GM21825 (cell line): ENCODE results near the gene GYPA.
"Not testable (repeated sequence)": the region's sequence is repeated elsewhere in the genome, so short reads cannot be mapped to it uniquely, and the experiment has no call there.

Experiments used
- ATAC-seq: cut with Tn5 transposase; IDR thresholded peaks from one replicate; pipeline ENCODE4 v1.9.1; 2021; ENCODE audit warnings: mild to moderate bottlenecking, moderate library complexity; ENCODE audit not compliant: unreplicated experiment

The GYPA gene

GRCh38 chr4:144129336-144129875 is 11.1 kb downstream of the GYPA start:
- not testable (repeated sequence) for ATAC-seq

DNA sequence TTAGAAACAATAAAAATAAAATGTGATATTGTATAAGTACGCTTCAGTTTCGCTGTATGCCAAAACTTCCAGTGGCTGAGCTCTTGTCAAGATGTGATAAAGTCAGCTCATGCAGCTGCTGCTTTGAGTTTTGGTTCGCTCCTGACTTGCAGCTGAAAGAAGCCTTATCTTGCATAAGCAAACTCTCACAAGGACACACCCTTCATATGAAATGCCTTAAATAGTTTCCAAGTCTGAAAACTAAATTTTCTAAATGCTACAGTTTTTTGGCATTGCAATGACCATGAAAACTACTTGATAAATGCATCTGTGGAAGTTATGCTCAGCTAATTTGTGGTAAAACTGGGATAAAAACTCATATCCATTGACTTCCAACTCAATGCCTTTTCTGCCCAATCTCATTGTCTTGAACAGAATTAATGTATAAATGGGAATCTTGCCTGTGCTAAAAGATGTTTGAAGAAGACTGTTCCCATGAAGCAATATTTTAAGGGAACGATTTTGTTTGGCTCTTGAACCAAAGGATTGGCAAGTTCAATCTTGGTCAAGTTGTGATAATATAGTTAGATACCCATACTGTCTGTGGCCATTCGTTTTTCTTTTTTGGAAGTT is 11.7 kb downstream of the GYPA start:
- not testable (repeated sequence) for ATAC-seq

GRCh38 chr4:144125109-144125508 is 15.4 kb downstream of the GYPA start:
- not testable (repeated sequence) for ATAC-seq

DNA sequence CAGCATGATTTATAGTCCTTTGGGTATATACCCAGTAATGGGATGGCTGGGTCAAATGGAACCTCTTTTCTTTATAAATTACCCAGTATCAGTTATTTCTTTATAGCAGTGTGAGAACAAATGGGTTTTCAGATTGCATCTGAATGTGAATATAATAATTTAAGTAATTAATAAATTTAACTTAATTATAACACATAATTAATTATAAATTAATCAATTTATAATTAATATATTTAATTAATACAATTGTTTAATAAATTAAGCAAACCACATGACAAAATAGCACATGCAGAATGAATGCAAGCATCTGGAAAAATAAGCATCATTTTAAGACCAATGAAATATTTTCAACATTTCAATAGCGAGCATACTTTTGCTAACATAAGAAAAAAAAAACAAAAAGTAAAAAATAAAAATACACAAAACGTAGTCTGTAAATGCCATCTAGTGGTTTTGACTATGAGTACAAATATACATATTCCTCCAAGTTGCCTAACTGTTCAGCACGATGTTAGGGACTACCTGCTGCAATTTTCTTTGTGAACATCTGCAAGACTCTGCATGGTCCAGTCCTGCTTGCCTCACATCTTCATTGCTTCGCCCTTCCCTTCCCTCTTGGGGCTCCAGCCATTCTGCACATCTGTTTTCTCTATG is 16.4 kb downstream of the GYPA start:
- not testable (repeated sequence) for ATAC-seq

GRCh38 chr4:144123269-144123668 is 17.2 kb downstream of the GYPA start:
- not testable (repeated sequence) for ATAC-seq

DNA sequence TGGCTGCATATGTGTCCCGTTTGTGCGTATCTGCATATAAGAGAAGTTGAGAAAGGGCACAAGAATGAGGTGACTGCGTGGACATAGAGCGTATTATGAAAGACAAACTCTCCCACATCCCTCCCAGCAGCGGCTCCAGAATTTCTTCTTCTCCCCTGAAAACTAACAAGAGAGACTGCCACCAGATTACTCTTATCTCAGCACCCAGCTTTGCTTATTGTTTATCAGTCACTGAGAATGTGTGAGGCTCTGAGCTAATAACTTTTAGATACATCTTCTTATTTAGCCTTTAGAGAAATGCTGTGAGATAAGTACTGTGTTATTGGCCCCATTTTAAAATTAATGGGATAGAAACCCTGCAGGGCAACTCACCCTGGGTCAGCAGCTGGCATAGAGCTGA is 20.8 kb downstream of the GYPA start:
- not testable (repeated sequence) for ATAC-seq

GRCh38 chr4:144115519-144115918 is 25.0 kb downstream of the GYPA start:
- no peak for ATAC-seq

DNA sequence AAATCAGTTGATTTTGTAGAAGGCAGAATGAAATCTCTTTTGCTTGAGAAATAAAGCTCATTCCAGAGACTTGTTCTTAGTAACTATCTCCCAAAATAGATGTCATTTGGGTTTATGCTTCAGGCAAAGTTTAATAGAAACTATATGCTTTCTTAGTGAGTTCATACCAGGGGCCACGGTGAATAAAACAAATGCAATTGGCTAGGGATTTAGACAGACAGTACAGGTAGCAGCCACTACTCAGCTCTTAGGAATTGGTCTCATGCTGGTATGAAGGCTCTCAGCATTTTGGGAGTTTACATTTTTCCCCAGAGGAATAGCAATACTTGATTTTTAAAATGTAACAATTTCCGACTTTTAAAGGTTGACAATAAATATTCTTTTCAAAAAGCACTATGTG is 27.0 kb downstream of the GYPA start:
- no peak for ATAC-seq

DNA sequence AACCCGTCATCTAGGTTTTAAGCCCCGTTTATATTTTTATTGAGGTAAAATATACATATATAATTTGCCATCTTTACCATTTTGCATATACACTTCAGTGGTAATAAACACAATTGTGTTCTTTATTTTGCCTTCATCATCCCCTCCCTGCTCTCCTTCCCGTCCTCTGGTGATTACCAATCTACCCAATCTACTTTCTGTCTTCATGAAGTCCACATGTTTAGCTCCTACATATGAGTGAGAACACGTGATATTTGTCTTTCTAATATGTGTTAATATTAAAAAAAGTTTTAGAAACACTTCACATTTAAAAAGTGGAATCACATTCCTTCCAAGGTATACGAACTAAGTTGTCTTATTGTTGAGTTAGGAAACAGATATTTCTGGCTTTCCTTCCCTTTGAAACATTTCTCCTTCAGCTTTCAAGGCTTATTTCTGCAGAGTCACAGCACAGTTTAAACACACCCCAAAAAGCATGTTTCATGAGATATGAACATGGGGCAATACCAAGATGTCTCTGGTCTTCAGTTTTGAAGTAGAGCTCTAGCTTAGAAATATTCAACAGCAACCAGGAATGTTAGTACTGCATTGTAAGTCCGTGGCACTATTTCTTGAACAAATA is 35.9 kb downstream of the GYPA start:
- no peak for ATAC-seq

GRCh38 chr4:144097776-144098175 is 42.7 kb downstream of the GYPA start:
- not testable (repeated sequence) for ATAC-seq

GRCh38 chr4:144093995-144094394 is 46.5 kb downstream of the GYPA start:
- not testable (repeated sequence) for ATAC-seq

GRCh38 chr4:144091181-144091580 is 49.3 kb downstream of the GYPA start:
- ATAC-seq, result not testable (repeated sequence)

- no peak for ATAC-seq
Observed at GRCh38 chr4:144090744-144091143, 49.8 kb downstream of the GYPA start.

GRCh38 chr4:144082053-144082452 is 58.5 kb downstream of the GYPA start:
- not testable (repeated sequence) for ATAC-seq

DNA sequence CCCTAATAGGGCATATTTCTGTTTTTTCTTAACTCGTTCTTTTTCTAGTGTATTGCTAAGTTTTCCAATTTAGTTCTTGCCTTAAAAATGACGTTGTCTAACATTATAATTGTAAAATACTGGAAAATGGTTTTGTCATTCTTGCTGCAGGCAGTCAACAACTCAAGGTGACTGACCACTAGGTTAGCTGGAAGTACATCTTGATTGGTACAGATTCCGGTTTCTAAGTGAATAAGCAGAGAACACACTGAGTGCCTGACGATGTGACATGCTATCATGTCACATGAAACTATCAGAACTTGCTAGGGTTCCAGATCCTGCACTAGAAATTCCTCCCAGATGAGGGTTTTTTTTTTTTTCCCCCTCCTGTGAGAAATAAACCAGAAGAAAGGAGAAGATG is 60.4 kb downstream of the GYPA start:
- not testable (repeated sequence) for ATAC-seq

- ATAC-seq, result not testable (repeated sequence)
Observed at GRCh38 chr4:144078746-144079145, 61.8 kb downstream of the GYPA start.

DNA sequence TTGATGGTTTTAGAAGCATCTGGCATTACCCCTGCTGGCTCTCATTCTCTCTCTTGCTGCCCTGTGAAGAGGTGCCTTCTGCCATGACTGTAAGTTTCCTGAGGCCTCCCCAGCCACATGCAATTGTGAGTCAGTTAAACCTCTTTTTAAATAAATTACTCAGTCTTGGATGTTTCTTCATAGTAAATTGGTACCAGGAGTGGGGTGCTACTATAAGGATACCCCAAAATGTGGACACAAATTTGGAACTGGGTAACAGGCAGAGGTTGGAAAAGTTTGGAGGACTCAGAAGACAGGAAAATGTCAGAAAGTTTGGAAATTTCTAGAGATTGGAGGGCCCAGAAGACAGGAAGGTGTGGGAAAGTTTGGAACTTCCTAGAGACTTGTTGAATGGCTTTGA is 79.0 kb downstream of the GYPA start:
- not testable (repeated sequence) for ATAC-seq

- ATAC-seq, result not testable (repeated sequence)
Observed at GRCh38 chr4:144060234-144060859, 80.2 kb downstream of the GYPA start.
